ENCODE data around the gene HOXD3. TPM values are rescaled to one million over a fixed set of nuclear protein-coding genes. Genes with fewer than 3 reads are reported as not detected.

Gene HOXD3
- total RNA-seq, 1 donor from 2014 or later, result not detected

- DNase-seq (ENCODE audit: low spot score in 2 of 2) (no peak), FAIRE-seq (no peak)
Measured at GRCh38 chr2:176161825-176162626, 4.9 kb downstream of the HOXD3 start.

GRCh38 chr2:176162911-176163671 lies 6.0 kb downstream of the HOXD3 start:
- no peak for DNase-seq (ENCODE audit: low spot score in 2 of 2)
- no peak for FAIRE-seq

GRCh38 chr2:176163672-176164056 lies 6.6 kb downstream of the HOXD3 start:
- DNase-seq (ENCODE audit: low spot score in 2 of 2) (no peak), FAIRE-seq (no peak)

- FAIRE-seq (no peak), DNase-seq (ENCODE audit: low spot score in 2 of 2) (no peak)
Measured at GRCh38 chr2:176164201-176164600, 7.1 kb downstream of the HOXD3 start.

DNA sequence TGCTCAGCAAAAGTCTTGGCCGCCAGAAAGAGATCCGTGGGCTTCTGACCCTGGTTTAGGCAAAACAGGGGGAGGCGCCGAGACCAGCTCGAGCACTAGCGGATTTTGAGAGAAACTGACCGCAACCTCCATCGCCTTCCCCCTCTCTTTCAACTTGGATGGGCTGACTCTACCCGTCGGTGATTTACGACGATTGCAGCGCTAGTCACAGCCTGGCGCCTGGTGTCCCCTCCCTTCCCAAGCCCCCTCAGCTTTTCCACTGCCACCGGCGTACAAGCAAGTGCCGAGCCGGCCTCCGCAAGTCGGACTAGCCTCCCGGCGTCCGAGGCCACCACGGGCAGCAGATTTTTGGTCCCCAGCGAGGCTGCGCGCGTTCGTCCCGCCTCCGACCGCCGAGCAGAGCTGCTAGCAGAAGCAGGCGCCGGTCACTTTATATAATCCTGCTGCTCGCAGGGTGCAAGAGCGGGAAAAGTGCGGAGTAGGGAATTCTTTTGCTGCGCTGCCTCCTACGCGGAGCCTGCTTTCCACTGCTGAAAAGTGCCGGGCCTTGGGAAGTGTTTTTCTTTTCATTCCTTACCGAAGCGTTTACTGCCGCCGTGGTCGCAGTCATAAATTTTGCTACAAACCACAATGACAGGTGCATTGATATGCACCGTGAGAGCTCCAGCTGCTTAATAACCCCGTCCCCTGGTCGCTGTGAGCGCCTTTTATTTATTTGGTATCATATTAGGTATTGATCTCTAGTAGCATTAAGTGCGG lies 7.7 kb downstream of the HOXD3 start:
- DNase-seq (ENCODE audit: low spot score in 2 of 2), result no peak

DNA sequence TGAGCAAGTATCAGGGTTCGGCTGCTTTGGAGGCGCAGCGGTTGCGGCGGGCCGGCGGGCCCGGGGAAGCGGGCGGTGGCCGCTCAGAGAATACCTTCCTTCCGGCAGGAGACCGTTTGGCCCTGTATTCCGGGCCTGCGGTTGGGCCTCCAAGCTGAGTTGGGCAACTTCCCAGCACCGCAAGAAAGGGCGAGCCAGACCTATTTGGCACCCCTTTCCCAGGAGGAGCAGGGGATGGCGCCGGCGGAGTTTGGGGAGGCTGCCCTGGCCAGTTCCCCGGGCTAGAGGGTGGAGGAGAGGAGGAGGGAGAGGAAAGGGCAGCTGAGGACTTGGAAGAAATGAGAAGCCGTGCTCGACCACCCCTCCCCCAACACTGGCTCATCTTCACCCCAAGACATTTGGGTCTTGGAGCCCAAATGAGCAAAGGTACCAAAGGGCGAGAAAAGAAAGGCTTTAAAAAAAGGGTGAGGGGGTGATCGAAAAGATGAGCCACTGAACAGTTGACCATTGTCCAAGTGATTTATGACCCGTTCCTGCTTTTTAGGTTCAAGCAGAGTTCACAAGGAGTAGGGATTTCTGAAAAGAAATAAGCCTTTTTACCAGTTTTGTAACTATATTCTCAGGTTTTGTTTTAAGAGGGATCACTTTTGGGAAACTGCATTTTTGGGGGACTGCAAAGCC lies 8.4 kb downstream of the HOXD3 start:
- DNase-seq (ENCODE audit: low spot score in 2 of 2) (no peak), FAIRE-seq (no peak)

More for the DNA sequence above, 7.7 kb downstream of the HOXD3 start:
- FAIRE-seq, result no peak

DNA sequence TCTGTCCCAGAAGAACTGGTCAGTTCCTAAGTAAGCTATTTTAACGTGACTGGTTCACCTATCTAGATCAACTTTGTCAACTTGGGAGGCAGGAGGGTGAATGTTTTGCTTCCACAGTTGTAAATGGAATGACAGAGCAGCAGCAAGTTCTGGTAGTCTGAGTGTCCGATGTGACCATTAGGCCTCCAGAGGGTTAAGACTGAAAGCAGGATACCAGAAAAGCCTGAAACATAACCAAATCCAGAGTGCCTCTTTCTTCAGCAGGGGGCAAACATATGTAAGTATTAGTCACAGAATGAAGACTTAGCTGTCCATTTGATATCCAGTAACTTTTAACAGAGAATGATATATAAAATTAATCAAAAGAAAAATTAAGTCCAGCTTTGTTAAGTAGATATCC lies 9.2 kb downstream of the HOXD3 start:
- no peak for FAIRE-seq
- DNase-seq (ENCODE audit: low spot score in 2 of 2), result no peak

DNA sequence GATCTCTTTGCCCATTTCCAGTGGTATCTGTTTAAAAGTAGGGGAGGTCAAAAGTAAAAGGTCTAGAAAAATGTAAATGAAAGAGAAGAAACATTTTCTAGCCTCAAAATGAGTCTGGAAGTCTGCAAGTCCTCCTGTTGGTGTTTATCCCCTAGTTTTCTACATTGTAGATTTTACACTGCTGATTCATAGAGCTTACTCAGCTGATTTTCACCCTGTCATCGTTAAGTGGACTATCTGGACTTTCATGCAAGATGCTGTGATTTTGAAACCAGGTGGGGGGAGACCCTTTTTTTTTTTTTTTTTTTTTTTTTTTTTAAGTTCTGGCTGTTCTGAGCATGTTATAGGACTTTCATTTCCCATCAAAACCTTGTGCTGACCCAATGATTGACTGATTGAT lies 10.3 kb downstream of the HOXD3 start:
- FAIRE-seq, result no peak
- DNase-seq (ENCODE audit: low spot score in 2 of 2), result no peak

GRCh38 chr2:176169181-176169580 lies 12.1 kb downstream of the HOXD3 start:
- no peak for DNase-seq (ENCODE audit: low spot score in 2 of 2)
- FAIRE-seq, result no peak

GRCh38 chr2:176169711-176170110 lies 12.6 kb downstream of the HOXD3 start:
- FAIRE-seq (no peak), DNase-seq (ENCODE audit: low spot score in 2 of 2) (no peak)

DNA sequence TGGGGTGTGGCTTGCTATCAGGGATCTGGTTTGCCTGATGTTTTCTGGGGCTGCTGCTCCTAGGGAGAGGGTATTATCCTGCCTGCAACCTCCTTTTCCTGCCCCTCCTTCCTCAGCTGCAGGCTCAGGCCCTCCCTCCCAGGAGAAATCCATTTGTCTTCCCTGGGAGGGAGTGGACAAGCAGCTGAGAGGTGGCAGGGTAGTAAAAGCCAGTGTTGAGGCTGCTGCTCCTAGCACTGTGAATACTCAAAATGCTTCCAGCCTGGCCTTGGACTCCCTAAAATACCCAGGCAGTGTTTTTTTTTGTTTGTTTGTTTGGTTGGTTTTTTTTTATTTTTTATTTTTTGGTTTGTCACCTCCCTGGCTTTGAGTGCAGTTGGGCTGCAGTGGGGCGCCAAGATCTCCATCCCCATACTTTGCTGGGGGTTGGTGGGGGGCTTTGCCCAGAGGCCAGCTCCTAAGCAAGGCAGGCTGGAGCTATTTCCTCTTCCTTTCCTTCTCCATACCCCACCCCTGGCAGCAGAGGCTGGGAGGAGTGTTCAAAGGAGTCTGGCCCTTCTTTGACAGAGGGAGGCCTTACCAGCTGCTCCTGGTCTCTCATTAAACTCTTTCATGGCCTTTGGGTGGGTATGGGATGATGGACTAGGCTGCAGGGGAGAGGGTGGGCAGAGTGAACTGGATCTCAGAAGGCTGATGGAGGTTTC lies 13.6 kb downstream of the HOXD3 start:
- DNase-seq (ENCODE audit: low spot score in 2 of 2), result no peak

DNA sequence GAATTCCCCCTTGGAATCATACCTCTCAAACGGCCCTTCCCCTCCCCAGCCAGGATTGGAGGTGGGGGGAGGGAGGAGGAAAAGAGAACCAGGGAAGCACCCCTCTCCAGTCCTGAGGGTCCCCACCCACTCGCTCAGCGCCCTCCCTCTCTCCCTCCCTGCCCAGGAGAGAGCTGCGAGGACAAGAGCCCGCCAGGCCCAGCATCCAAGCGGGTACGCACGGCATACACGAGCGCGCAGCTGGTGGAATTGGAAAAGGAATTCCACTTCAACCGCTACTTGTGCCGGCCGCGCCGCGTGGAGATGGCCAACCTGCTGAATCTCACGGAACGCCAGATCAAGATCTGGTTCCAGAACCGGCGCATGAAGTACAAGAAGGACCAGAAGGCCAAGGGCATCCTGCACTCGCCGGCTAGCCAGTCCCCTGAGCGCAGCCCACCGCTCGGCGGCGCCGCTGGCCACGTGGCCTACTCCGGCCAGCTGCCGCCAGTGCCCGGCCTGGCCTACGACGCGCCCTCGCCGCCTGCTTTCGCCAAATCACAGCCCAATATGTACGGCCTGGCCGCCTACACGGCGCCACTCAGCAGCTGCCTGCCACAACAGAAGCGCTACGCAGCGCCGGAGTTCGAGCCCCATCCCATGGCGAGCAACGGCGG lies 14.4 kb downstream of the HOXD3 start:
- FAIRE-seq (no peak), DNase-seq (ENCODE audit: low spot score in 2 of 2) (no peak)

More for the DNA sequence above, 13.6 kb downstream of the HOXD3 start:
- no peak for FAIRE-seq

DNA sequence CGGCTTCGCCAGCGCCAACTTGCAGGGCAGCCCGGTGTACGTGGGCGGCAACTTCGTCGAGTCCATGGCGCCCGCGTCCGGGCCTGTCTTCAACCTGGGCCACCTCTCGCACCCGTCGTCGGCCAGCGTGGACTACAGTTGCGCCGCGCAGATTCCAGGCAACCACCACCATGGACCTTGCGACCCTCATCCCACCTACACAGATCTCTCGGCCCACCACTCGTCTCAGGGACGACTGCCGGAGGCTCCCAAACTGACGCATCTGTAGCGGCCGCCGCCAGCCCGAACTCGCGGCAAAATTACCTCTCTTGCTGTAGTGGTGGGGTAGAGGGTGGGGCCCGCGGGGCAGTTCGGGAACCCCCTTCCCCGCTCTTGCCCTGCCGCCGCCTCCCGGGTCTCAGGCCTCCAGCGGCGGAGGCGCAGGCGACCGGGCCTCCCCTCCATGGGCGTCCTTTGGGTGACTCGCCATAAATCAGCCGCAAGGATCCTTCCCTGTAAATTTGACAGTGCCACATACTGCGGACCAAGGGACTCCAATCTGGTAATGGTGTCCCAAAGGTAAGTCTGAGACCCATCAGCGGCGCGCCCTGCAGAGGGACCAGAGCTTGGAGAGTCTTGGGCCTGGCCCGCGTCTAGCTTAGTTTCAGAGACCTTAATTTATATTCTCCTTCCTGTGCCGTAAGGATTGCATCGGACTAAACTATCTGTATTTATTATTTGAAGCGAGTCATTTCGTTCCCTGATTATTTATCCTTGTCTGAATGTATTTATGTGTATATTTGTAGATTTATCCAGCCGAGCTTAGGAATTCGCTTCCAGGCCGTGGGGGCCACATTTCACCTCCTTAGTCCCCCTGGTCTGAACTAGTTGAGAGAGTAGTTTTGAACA lies 15.1 kb downstream of the HOXD3 start:
- FAIRE-seq (no peak), DNase-seq (ENCODE audit: low spot score in 2 of 2) (no peak)

GRCh38 chr2:176172895-176173566 lies 15.9 kb downstream of the HOXD3 start:
- no peak for DNase-seq (ENCODE audit: low spot score in 2 of 2)
- FAIRE-seq, result no peak

DNA sequence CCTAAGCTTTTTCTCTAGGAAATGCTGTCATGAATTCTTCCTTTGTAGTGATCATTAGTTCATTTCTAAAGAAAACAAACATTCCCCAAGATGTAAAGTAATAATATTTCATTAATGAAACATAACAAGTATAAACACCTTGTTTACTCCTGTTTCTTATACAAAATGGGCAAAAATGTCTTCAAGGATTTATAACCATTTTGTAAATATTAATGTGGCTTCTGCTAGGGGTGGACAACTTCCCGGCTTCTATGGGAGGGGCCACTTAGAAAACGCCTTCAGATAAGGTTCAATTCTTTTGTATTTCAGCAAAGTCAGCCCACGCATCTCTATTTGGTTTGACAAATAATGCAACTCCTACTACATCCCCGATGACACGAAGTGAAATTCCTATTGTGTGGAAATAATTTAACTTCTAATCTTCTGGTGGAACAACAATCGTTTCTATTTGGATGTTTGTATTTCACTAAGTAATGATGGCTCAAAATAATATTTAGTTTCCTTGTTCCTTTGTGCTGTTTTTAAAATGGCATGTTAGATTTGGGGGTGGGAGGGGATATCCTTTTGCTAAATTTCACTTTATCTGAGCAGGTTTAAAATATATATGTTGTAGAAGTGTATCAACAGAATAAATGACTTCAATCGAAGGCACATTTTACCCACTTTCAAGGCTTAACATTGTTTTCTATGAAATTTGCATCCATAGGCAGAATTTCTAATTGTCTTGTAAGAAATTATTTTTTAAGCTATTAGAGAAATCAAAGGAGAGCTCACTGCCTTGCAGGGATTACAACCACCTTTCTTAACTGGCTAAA lies 16.7 kb downstream of the HOXD3 start:
- DNase-seq (ENCODE audit: low spot score in 2 of 2), result no peak
- no peak for FAIRE-seq

- FAIRE-seq (no peak), DNase-seq (ENCODE audit: low spot score in 2 of 2) (no peak)
Measured at GRCh38 chr2:176174382-176174823, 17.3 kb downstream of the HOXD3 start.
